ENCODE results near the gene PLCB4.

GRCh38 chr20:9180481-9181257 lies 111.8 kb downstream of the PLCB4 start:
- TF ChIP-seq POLR2AphosphoS5 (IDR thresholded peaks at IDR 0.05; ENCODE audit: insufficient read depth in 1 of 2, low read depth in 1 of 2) = no peak
- no peak for TF ChIP-seq CTCF (IDR thresholded peaks at IDR 0.05)
- TF ChIP-seq POLR2A (IDR thresholded peaks at IDR 0.05) = no peak

Measured in vagina (tissue), 2 donors.